HG03575 (cell line): ENCODE data around the gene ERI2.
"Not testable (repeated sequence)": the region's sequence is repeated elsewhere in the genome, so short reads cannot be mapped to it uniquely, and the experiment has no call there.

ENCODE experiments used
- ATAC-seq: cut with Tn5 transposase; IDR thresholded peaks from one replicate; pipeline ENCODE4 v1.9.1; 2021; ENCODE audit not compliant: unreplicated experiment, insufficient number of reproducible peaks, low FRiP score; ENCODE audit errors: extremely low read depth

ERI2 gene

GRCh38 chr16:20773679-20774078 lies 32.6 kb downstream of the ERI2 start:
- no peak for ATAC-seq

GRCh38 chr16:20768818-20769217 lies 37.5 kb downstream of the ERI2 start:
- ATAC-seq = no peak

- no peak for ATAC-seq
Measured at GRCh38 chr16:20768121-20768520, 38.2 kb downstream of the ERI2 start.

- no peak for ATAC-seq
Measured at GRCh38 chr16:20767577-20767976, 38.7 kb downstream of the ERI2 start.

GRCh38 chr16:20766294-20766693 lies 40.0 kb downstream of the ERI2 start:
- ATAC-seq = no peak

DNA sequence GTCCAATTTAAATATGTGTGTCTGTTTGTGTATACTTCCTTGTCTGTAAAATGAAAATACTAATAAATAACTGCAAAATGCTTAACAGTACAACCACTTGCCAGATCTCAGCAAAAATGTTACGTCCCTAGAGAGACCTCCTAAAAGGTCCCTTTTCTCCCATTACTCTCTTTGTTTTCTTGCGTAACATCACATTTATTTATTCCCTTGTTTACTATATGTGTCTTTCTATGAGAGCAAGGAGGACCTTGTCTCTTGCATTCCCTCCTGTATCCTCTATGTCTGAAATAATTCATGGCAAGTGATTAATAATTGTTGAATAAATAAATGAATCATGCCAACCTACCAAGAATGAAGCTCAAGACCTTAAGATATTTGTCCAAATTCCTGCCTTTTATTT lies 40.5 kb downstream of the ERI2 start:
- ATAC-seq = no peak

DNA sequence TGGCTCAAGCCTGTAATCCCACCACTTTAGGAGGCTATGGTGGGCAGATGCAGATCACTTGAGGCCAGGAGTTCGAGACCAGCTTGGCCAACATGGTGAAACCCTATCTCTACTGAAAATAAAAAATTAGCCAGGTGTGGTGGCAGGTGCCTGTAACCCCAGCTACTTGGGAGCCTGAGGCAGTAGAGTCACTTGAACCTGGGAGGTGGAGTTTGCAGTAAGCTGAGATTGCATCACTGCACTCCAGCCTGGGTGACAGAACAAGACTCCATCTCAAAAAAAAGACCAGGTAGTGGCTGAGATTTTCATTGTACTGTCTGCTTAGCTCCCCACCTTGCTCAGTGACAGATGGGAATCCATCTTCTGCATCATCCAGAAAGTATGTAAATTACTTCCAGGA lies 41.8 kb downstream of the ERI2 start:
- not testable (repeated sequence) for ATAC-seq

GRCh38 chr16:20763461-20764232 lies 42.6 kb downstream of the ERI2 start, which contains the start of gene ACSM3:
Gene ACSM3 (plus strand): TSS chr16:20764014. CDS start chr16:20770035, 6,021 bp downstream.
- peak; percentile 78 for ATAC-seq

GRCh38 chr16:20762404-20763123 lies 43.7 kb downstream of the ERI2 start:
- ATAC-seq = no peak

GRCh38 chr16:20761175-20761574 lies 45.1 kb downstream of the ERI2 start:
- ATAC-seq = no peak

- ATAC-seq = no peak
Measured at GRCh38 chr16:20760346-20760745, 45.9 kb downstream of the ERI2 start.

DNA sequence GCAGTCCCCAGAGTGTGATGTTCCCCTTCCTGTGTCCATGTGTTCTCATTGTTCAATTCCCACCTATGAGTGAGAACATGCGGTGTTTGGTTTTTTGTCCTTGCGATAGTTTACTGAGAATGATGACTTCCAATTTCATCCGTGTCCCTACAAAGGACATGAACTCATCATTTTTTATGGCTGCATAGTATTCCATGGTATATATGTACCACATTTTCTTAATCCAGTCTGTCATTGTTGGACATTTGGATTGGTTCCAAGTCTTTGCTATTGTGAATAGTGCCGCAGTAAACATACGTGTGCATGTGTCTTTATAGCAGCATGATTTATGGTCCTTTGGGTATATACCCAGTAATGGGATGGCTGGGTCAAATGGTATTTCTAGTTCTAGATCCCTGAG lies 50.5 kb downstream of the ERI2 start:
- not testable (repeated sequence) for ATAC-seq

DNA sequence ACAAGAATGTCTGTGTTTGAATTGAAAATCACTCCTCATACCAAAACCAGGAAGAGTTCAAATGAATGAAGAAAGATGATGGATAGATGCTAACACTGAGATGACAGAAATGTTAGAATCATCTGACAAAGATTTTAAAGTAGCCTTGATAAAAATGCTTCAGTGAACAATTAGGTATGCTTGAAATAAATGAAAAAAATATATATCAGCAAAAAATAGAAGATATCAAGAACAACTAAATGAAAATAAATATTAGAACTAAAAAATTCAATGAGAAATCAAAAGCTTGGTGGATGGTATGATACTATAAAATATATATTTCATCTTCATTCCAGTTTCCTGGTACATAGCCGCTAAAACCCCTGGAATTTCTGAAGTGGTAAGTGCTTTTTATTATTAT lies 51.0 kb downstream of the ERI2 start:
- ATAC-seq = no peak

- ATAC-seq = no peak
Measured at GRCh38 chr16:20753727-20754126, 52.5 kb downstream of the ERI2 start.

DNA sequence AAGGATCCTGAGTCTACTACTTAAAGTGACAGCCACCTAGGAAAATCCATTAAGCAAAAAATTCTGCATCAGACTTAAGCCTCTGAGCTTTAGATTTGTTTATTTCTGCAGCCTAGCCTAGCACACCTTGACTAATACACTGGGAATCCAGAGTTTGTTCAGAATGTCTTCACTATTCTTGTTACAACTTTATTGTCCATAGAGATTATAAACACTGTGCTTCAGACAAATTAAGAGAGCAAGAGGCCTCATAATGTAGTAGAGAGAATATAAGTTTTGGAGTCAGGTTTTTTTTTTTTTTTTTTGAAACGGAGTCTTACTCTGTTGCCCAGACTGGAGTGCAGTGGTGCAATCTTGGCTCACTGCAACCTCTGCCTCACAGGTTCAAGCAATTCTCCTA lies 55.7 kb downstream of the ERI2 start:
- ATAC-seq = no peak

DNA sequence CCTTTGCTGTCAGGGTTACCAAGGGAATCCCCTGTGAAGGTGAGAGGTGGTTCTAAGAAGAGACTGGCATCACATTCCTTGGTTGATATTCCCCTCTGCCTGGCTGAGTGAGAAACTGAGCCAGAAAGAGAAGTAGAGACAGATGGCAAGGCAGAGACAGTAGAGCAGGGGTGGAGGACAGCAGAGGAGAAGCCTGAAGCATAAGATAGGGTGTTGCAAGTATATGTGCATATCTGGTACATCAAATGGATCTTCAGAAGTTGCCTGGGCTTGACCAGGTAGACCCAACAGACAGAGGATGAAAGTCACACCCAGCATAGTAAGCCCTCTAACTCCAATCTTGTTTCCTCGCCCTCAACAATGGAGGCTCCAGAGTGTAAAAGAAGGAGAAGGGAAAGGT lies 56.8 kb downstream of the ERI2 start:
- ATAC-seq = no peak

GRCh38 chr16:20747030-20747816 lies 59.0 kb downstream of the ERI2 start:
- ATAC-seq = no peak

- ATAC-seq = no peak
Measured at GRCh38 chr16:20746461-20746860, 59.8 kb downstream of the ERI2 start.
